ENCODE measurements around the gene FAM3B.

DNA sequence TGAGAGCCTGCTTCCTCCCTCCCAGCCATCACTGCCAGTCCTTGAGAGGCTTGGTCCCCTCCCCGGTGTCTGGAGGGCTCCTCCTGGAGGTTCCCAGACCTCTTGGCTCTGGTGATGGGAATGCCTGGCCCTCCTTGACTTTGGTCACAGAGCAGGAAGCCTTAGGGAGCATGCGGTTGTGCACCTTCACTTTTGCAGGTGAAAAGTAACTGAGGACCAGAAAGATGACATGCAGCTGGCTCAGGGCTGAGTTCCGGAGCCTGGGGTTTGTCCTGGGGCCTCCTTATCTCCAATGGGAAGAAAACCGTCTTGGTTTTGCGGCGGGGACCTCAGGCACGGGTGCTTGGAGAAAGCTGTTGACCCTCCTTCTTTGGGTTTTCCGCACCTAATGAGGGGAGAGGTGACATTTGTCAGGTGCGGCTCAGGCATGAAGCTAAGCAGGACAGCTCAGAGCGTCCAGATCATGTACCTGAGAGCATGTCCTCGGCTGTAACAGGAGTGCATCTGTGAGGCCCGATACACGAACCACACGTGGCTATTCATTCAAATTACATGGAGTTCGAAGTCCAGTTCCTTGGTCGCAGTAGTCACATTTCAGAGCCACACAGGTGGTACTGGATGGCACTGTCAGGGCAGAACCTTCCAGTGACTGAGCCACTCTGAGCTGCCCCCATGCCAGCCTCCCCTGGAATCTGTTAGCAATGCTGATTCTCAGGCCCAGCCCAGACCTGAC is 44.6 kb downstream of the FAM3B start:
- TF ChIP-seq, protein P1, sequence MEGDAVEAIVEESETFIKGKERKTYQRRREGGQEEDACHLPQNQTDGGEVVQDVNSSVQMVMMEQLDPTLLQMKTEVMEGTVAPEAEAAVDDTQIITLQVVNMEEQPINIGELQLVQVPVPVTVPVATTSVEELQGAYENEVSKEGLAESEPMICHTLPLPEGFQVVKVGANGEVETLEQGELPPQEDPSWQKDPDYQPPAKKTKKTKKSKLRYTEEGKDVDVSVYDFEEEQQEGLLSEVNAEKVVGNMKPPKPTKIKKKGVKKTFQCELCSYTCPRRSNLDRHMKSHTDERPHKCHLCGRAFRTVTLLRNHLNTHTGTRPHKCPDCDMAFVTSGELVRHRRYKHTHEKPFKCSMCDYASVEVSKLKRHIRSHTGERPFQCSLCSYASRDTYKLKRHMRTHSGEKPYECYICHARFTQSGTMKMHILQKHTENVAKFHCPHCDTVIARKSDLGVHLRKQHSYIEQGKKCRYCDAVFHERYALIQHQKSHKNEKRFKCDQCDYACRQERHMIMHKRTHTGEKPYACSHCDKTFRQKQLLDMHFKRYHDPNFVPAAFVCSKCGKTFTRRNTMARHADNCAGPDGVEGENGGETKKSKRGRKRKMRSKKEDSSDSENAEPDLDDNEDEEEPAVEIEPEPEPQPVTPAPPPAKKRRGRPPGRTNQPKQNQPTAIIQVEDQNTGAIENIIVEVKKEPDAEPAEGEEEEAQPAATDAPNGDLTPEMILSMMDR (IDR thresholded peaks at IDR 0.05; ENCODE audit: poor library complexity): no peak
- TF ChIP-seq EZH2 (IDR thresholded peaks at IDR 0.05; ENCODE audit: borderline replicate concordance): no peak
- no peak for TF ChIP-seq EZH2phosphoT487 (IDR thresholded peaks at IDR 0.05; ENCODE audit: low read depth, severe bottlenecking, unreplicated experiment)
